Cardiac fibroblast (primary cell): ENCODE measurements around the gene SHB.
A peak's percentile ranks its signal among the peaks of the same experiment; 100 is the strongest.

ENCODE experiments used
- DNase-seq, 2 donors: peaks; one replicate each; pipeline versions ENCODE4 v3.0.0 to v3.0.0-alpha.2; 2010; ENCODE audit warnings: low read depth in 2 of 2
- H3K4me3 ChIP-seq, 2 donors: replicated peaks in 1 of 2; 1 replicate in 1 of 2; 2 replicates in 1 of 2; pipeline ENCODE4 v1.5.1; 2011; ENCODE audit warnings: low read depth in 2 of 2, low read length in 2 of 2, mild to moderate bottlenecking in 2 of 2, moderate library complexity in 1 of 2
- CTCF ChIP-seq: IDR thresholded peaks from one replicate; pipeline ENCODE4 v1.5.1; 2011; ENCODE audit warnings: low read depth, mild to moderate bottlenecking, low read length, inconsistent platforms

Gene SHB

GRCh38 chr9:38067859-38068681, 957 bp downstream of the SHB start:
- no peak for DNase-seq

GRCh38 chr9:38066914-38067858, 1.8 kb downstream of the SHB start:
- DNase-seq: peak; percentile 42 to 51
- TF ChIP-seq CTCF: no peak
- peak overlapping the region; percentile 88 to 89 for H3K4me3 ChIP-seq

More at GRCh38 chr9:38067859-38068681, 957 bp downstream of the SHB start:
- TF ChIP-seq CTCF: no peak
- H3K4me3 ChIP-seq: peak overlapping the region; percentile 88 to 89

GRCh38 chr9:38066197-38066913, 2.7 kb downstream of the SHB start:
- peak in 1 of 2 donors; percentile 17 for DNase-seq
- peak overlapping the region; percentile 88 to 89 for H3K4me3 ChIP-seq
- TF ChIP-seq CTCF: peak; percentile 15

DNA sequence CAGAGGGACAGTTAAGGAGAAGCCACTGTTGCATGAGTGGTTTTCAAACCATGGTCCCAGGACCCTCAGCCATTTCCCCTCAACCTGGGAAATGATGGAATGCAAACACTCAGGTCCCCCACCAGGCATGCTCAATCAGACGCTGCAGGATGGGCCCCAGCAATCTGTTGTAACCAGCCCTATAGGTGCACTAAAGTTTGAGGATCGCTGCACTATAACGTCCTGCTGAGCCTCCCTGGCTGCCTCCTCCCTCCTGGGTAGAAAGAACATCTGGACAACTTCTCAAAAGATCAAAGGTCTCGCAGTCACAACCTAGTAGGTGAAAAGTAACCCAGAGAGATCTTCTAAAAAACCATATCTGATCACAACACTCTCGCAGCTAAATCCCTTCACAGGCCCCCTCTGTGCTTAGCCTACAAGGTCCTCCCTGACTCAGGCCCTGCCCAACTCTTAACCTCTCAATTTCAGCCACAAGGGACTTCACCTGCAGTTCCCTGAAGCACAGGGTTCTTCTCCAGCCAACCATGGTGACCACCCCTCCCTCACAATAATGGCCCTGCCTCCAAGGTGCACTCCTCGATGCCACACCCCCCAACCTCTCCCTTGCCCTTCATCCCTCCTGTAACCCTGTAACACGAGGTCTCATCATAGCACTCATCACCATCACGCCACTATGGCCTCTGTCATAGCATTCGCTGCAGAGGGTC, 3.5 kb downstream of the SHB start:
- peak overlapping the region; percentile 88 to 89 for H3K4me3 ChIP-seq
- DNase-seq: no peak

DNA sequence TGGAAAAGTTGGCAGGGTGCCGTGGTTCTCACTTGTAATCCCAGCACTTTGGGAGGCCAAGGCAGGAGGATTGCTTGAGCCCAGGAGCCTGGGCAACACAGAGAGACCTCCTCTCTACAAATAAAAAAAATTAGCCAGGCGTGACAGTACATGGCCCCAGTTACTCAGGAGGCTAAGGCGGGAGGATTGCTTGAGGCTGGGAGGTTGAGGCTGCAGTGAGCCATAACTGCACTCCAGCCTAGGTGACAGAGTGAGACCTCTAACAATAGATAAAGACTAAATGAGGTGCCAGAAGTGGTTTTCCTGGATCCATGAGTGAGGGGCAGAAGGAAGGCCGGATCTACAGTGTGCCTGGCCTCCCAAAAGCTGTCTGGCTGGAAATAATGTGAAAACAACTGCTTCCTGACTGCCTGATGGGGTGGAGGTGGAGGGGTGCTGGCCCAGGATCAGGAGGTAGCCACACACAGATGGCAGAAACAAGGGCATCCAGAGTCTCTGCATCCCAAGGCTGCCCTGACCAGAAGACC, 4.1 kb downstream of the SHB start:
- TF ChIP-seq CTCF: no peak
- H3K4me3 ChIP-seq: peak overlapping the region; percentile 11 to 88

More for the DNA sequence above, 3.5 kb downstream of the SHB start:
- no peak for TF ChIP-seq CTCF

DNA sequence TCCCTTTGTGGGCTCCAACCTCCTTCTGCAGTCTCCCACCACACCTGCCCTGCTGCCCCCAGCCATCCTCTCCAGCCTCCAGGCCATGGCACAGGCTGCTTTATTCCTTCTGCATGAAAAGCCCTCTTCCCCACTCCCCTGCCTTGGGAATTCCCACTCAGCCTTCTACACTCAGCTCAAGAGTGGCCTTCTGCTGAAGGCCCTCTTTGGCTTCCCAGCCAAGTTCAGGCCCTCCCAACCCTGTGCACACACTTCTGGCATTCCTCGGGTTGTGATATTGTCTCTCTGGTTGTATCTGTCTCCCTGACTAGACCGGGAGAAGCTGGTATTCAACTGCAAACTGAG, 5.7 kb downstream of the SHB start:
- no peak for TF ChIP-seq CTCF
- no peak overlapping the region for H3K4me3 ChIP-seq
- DNase-seq: no peak

More for the DNA sequence above, 4.1 kb downstream of the SHB start:
- no peak for DNase-seq
